H1 (cell line): ENCODE data around the gene SLIT3.

Experiments used
- EZH2 ChIP-seq: fragments of 200-600 bp; sonication (generic); IDR thresholded peaks from 2 replicates; pipeline ENCODE4 v1.7.1; 2012; ENCODE audit warnings: low read depth, mild to moderate bottlenecking, moderate library complexity, low read length, inconsistent platforms; ENCODE audit not compliant: severe bottlenecking
- POLR2A ChIP-seq, 2 experiments: IDR thresholded peaks; 1 replicate in 1 of 2; 2 replicates in 1 of 2; pipeline ENCODE4 v1.6.1; 2011; ENCODE audit warnings: low read depth in 2 of 2, low read length in 2 of 2, mild to moderate bottlenecking in 2 of 2; ENCODE audit errors: control extremely low read depth in 1 of 2
- RXRA ChIP-seq: IDR thresholded peaks from 2 replicates; pipeline ENCODE4 v1.6.1; 2011; ENCODE audit warnings: low read depth, mild to moderate bottlenecking, low read length, moderate library complexity; ENCODE audit not compliant: insufficient read depth
- SAP30 ChIP-seq: fragments of 300-600 bp; sonication (generic); IDR thresholded peaks from 2 replicates; pipeline ENCODE4 v1.7.1; 2012; ENCODE audit warnings: low read length, moderate library complexity, mild to moderate bottlenecking, inconsistent platforms; ENCODE audit not compliant: insufficient read depth, insufficient replicate concordance
- TAF1 ChIP-seq: IDR thresholded peaks from 2 replicates; pipeline ENCODE4 v1.6.1; 2011; ENCODE audit warnings: mild to moderate bottlenecking, low read depth, low read length
- TF ChIP-seq, protein P1 (sequence below), 3 experiments: IDR thresholded peaks; 1 replicate in 2 of 3; 2 replicates in 1 of 3; pipeline versions ENCODE4 v1.5.1 to v1.6.1; 2011; ENCODE audit warnings: low read length in 3 of 3, mild to moderate bottlenecking in 3 of 3, inconsistent platforms in 2 of 3, low read depth in 1 of 3, moderate library complexity in 1 of 3; ENCODE audit not compliant: insufficient read depth in 1 of 3; ENCODE audit errors: control extremely low read depth in 1 of 3

DNA sequence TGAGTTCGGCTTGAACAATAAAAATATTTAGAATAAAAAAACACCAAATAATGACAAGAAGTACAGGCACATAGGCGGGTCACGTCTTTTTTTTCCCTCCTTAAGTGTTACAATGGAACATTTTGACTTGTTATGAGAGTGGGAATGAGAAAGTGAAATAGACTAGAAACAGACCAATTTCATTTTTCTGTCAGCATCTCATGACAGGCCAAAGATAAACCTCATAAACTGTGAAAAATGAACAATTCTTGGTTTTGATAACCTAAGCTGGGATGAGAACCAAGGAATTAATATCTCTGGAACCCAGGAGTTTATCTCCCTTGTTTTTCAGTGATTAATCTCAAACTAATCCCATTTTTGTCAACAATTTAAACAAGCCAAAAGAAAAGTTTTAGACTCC, 299.5 kb downstream of the SLIT3 start:
- TF ChIP-seq, protein P1, sequence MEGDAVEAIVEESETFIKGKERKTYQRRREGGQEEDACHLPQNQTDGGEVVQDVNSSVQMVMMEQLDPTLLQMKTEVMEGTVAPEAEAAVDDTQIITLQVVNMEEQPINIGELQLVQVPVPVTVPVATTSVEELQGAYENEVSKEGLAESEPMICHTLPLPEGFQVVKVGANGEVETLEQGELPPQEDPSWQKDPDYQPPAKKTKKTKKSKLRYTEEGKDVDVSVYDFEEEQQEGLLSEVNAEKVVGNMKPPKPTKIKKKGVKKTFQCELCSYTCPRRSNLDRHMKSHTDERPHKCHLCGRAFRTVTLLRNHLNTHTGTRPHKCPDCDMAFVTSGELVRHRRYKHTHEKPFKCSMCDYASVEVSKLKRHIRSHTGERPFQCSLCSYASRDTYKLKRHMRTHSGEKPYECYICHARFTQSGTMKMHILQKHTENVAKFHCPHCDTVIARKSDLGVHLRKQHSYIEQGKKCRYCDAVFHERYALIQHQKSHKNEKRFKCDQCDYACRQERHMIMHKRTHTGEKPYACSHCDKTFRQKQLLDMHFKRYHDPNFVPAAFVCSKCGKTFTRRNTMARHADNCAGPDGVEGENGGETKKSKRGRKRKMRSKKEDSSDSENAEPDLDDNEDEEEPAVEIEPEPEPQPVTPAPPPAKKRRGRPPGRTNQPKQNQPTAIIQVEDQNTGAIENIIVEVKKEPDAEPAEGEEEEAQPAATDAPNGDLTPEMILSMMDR (IDR thresholded peaks at IDR 0.05; ENCODE audit: control extremely low read depth in 1 of 3, insufficient read depth in 1 of 3, low read depth in 1 of 3, low read length in 3 of 3): no peak
- no peak for TF ChIP-seq RXRA
- TF ChIP-seq SAP30: no peak
- TF ChIP-seq EZH2: no peak
- TF ChIP-seq POLR2A (IDR thresholded peaks at IDR 0.05; ENCODE audit: control extremely low read depth in 1 of 2, low read depth in 2 of 2, low read length in 2 of 2): no peak
- no peak for TF ChIP-seq TAF1
